GM18505 (cell line): ENCODE results near the gene HIPK2.

Experiments
- ATAC-seq: cut with Tn5 transposase; IDR thresholded peaks from one replicate; pipeline ENCODE4 v1.9.1; 2021; ENCODE audit not compliant: unreplicated experiment
- POLR2A ChIP-seq: IDR thresholded peaks from 4 replicates; pipeline ENCODE4 v1.6.1; 2011; ENCODE audit warnings: borderline replicate concordance; ENCODE audit not compliant: insufficient read depth, insufficient read length; ENCODE audit errors: extremely low read depth

The HIPK2 gene

GRCh38 chr7:139727151-139727705 is 50.6 kb downstream of the HIPK2 start:
- ATAC-seq: no peak
- TF ChIP-seq POLR2A: no peak

- no peak for ATAC-seq
- TF ChIP-seq POLR2A: no peak
Measured at GRCh38 chr7:139726485-139726869, 51.3 kb downstream of the HIPK2 start.

GRCh38 chr7:139725858-139726484 is 51.8 kb downstream of the HIPK2 start:
- TF ChIP-seq POLR2A: no peak
- no peak for ATAC-seq

- no peak for ATAC-seq
- TF ChIP-seq POLR2A: no peak
Measured at GRCh38 chr7:139725077-139725476, 52.7 kb downstream of the HIPK2 start.

- TF ChIP-seq POLR2A: no peak
- no peak for ATAC-seq
Measured at GRCh38 chr7:139722604-139723003, 55.2 kb downstream of the HIPK2 start.

- no peak for ATAC-seq
- no peak for TF ChIP-seq POLR2A
Measured at GRCh38 chr7:139721821-139722220, 56.0 kb downstream of the HIPK2 start.

- no peak for ATAC-seq
- no peak for TF ChIP-seq POLR2A
Measured at GRCh38 chr7:139721417-139721816, 56.4 kb downstream of the HIPK2 start.

- TF ChIP-seq POLR2A: no peak
- no peak for ATAC-seq
Measured at GRCh38 chr7:139720705-139721231, 57.0 kb downstream of the HIPK2 start.

GRCh38 chr7:139720186-139720585 is 57.6 kb downstream of the HIPK2 start:
- no peak for ATAC-seq
- TF ChIP-seq POLR2A: no peak

GRCh38 chr7:139718859-139719258 is 58.9 kb downstream of the HIPK2 start:
- no peak for TF ChIP-seq POLR2A
- no peak for ATAC-seq

GRCh38 chr7:139718141-139718540 is 59.7 kb downstream of the HIPK2 start:
- TF ChIP-seq POLR2A: no peak
- ATAC-seq: no peak

- TF ChIP-seq POLR2A: no peak
Measured at GRCh38 chr7:139716156-139716942, 61.4 kb downstream of the HIPK2 start.

GRCh38 chr7:139715194-139715815 is 62.5 kb downstream of the HIPK2 start:
- no peak for TF ChIP-seq POLR2A

More at GRCh38 chr7:139716156-139716942, 61.4 kb downstream of the HIPK2 start:
- no peak for ATAC-seq

More at GRCh38 chr7:139715194-139715815, 62.5 kb downstream of the HIPK2 start:
- ATAC-seq: no peak
